ENCODE data around the gene FASN. TPM values are rescaled to one million over a fixed set of nuclear protein-coding genes. Genes with fewer than 3 reads are reported as not detected.

Gene FASN
- total and polyA plus RNA-seq, 7 experiments from 2014 or later: 0.96 to 168 (median 26.7) TPM

DNA sequence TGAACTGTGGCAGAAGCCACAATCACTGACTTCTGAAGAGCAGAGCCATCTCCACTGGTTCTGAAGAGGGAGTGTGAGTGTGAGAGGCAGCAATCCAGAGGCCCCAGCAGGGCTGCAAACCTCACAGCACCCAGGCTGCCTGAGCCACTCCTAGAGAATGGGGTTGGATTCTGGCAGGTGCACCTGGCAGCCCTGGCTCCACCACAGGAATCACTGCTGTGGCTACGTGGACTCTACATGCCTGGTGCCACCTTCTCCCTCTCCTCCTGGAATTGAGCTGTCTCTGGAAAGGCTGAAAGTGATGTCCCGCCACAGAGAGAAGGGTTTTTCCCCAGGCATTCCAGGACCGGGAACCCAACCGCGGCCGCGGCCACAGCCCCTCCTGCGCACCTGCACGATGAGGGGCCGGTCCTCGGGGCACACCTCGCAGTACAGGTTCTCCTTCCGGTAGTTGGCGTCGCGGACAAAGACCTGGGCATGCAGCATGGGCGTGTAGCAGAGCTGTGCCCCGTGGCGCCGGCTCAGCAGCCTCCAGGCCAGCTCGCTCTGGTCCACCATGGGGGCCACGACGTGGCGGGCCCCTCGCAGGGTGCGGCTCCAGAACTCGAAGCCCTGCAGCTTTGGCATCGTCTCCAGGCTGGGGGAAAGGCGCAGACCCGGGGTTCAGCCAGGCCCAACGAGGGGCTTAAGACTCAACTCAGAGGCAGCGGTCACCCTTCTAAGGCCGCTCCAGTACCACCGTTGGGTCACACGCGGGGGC, 33.4 kb downstream of the FASN start:
- peaks cover 8 to 27% of the 10 kb centered on the region in 2 donors for H3K4me1 ChIP-seq (ENCODE audit: control insufficient read depth in 2 of 2, insufficient read depth in 2 of 2, low read length in 2 of 2)
- intact Hi-C loops (cut with micrococcal nuclease): loop anchor here (1.0 kb wide), 6 partner anchors 13 to 62 kb away; partner anchors contain the start of genes DCXR (in 1 of the 2), FASN (in 1 of the 2), GPS1 (in 1 of the 2) and LRRC45 (in 1 of the 2)
- no peaks in the 10 kb centered on the region for H3K9me3 ChIP-seq (ENCODE audit: control insufficient read depth in 2 of 3, low read length in 3 of 3)
- DNase-seq (peak in 1 of 9 donors; percentile 7), ATAC-seq (no peak)
- POLR2A ChIA-PET: interaction anchor here (1.1 to 3.9 kb wide), 4 partner anchors 12 to 227 kb away, joined by 5 to 54 read pairs (median 6); partner anchors contain the start of genes CENPX, GPS1, LRRC45 and RFNG
- H3K4me3 ChIP-seq (ENCODE audit: low read length): peak overlapping the region; percentile 62
- H3K36me3 Mint-ChIP-seq: peaks cover 0 to 4% (median 0%) of the 10 kb centered on the region in 5 donors
- H3K4me1 Mint-ChIP-seq: peaks cover 0 to 18% (median 10%) of the 10 kb centered on the region in 7 donors
- peak overlapping the region; percentile 86 for H3K27ac ChIP-seq (ENCODE audit: low read depth, low read length)
- H3K27ac Mint-ChIP-seq: peak overlapping the region in 7 of 9 donors; percentile 38 to 82 (median 62)
- no peaks in the 10 kb centered on the region for H3K27me3 Mint-ChIP-seq
- CTCF ChIA-PET: interaction anchor here (1.0 kb wide), 1 partner anchor 27 kb away, joined by 3 read pairs; the partner anchor contains the start of gene DCXR
- H3K27me3 ChIP-seq (ENCODE audit: control insufficient read depth in 2 of 2, insufficient read depth in 2 of 2, low read length in 2 of 2): no peaks in the 10 kb centered on the region
- H3K36me3 ChIP-seq (ENCODE audit: control insufficient read depth in 2 of 3, insufficient read depth in 3 of 3, low read length in 3 of 3): peaks cover 0 to 42% (median 6%) of the 10 kb centered on the region in 3 experiments
- peak overlapping the region; percentile 47 to 81 (median 70) for H3K4me3 Mint-ChIP-seq
- H3K9me3 Mint-ChIP-seq: no peaks in the 10 kb centered on the region

DNA sequence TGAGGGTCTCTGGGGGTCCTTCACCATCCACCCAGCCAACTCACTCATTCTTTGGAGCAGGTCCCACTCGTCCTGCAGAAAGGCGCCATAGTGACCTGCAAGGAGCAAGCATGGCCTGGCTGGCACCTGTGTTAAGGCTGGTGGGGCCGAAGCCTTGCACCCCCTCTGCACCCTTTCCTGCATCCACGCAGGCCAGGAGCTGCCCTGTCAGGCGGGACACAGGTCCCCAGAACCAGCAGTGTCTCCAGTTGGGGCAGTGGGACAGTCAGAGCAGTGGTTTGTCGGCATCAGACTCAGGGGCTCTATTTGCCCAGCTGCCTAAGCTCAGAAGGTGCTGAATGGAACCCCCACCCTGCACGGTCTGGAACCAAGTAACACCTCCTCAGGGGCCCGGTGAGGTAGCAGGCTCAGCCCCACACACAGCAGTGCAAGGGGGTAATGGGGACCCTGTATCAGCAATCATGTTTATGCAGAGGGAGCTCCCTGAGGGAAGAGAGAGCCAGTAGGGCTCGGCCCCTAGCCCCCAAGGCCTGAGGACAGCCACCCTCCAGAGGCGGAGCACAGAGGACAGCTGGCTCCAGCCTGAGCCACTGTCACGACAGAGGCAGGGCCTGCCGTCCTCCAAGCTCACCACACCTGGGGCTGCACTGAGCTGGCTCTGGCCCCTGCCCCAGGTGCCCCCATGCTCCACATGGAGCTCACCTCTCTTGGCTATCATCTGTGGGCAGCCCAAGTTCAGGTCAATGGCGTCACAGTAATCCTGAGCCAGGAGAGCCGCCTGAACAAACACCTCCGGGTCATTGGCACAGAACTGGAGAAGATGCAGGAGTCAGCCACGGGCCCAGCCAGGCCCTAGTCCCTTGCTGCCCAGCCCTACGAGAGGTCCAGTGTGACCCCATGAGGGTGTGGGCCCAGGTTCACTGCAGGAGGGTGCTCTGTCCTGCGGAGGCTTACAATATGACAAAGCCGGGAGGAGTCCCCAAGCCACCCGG, 34.3 kb downstream of the FASN start:
- intact Hi-C loops (cut with micrococcal nuclease): no loop called here
- Mint-ChIP-seq H3K4me1 (peaks cover 0 to 18% (median 10%) of the 10 kb centered on the region in 7 donors), H3K9me3 (no peaks in the 10 kb centered on the region), H3K27ac (peak overlapping the region in 7 of 9 donors; percentile 21 to 76 (median 57)), H3K27me3 (no peaks in the 10 kb centered on the region), H3K36me3 (peaks cover 0 to 4% (median 0%) of the 10 kb centered on the region in 5 donors), H3K4me3 (peak overlapping the region; percentile 47 to 81 (median 70))
- ChIA-PET CTCF (no interaction called here), POLR2A (interaction anchor here (1.7 to 3.9 kb wide), 2 partner anchors 11 to 63 kb away, joined by 6 to 54 read pairs; partner anchors contain the start of genes GPS1 and RFNG)
- Histone ChIP-seq H3K27ac (ENCODE audit: low read depth, low read length) (peak overlapping the region; percentile 19), H3K27me3 (ENCODE audit: control insufficient read depth in 2 of 2, insufficient read depth in 2 of 2, low read length in 2 of 2) (no peaks in the 10 kb centered on the region), H3K4me3 (ENCODE audit: low read length) (no peak overlapping the region), H3K9me3 (ENCODE audit: control insufficient read depth in 2 of 3, low read length in 3 of 3) (no peaks in the 10 kb centered on the region), H3K4me1 (ENCODE audit: control insufficient read depth in 2 of 2, insufficient read depth in 2 of 2, low read length in 2 of 2) (peaks cover 8 to 27% of the 10 kb centered on the region in 2 donors), H3K36me3 (ENCODE audit: control insufficient read depth in 2 of 3, insufficient read depth in 3 of 3, low read length in 3 of 3) (peaks cover 0 to 51% (median 7%) of the 10 kb centered on the region in 3 experiments)
- ATAC-seq (no peak), DNase-seq (peak in 1 of 9 donors; percentile 7)

DNA sequence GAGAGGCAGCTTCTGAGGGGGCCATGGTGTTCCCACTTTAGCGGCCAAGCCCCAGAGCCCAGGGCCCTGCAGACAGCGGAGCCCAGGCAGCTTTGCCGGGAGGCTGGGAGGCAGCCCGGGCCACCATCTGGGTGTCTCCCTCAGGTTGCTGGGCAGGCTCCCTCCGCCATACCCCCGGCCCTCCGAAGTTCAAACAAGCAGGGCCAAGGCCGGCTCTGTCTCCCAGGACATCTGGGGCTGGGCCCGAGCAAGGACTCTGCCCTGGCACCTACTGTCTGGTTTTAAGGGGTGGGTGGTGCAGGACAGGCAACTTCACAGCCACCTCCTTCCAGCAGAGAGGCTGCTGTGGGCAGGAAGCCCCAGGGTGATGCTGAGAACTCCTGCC, 35.1 kb downstream of the FASN start:
- ChIA-PET CTCF (no interaction called here), POLR2A (interaction anchor here (1.7 kb wide), 1 partner anchor 64 kb away, joined by 6 read pairs; no protein-coding TSS in a partner anchor)
- no peaks in the 10 kb centered on the region for H3K9me3 Mint-ChIP-seq
- peaks cover 0 to 18% (median 10%) of the 10 kb centered on the region in 7 donors for H3K4me1 Mint-ChIP-seq
- no peaks in the 10 kb centered on the region for H3K27me3 Mint-ChIP-seq
- H3K4me3 ChIP-seq (ENCODE audit: low read length): no peak overlapping the region
- H3K4me1 ChIP-seq (ENCODE audit: control insufficient read depth in 2 of 2, insufficient read depth in 2 of 2, low read length in 2 of 2): peaks cover 8 to 27% of the 10 kb centered on the region in 2 donors
- peaks cover 0 to 5% (median 0%) of the 10 kb centered on the region in 5 donors for H3K36me3 Mint-ChIP-seq
- H3K4me3 Mint-ChIP-seq: peak overlapping the region in 1 of 10 donors; percentile 44
- intact Hi-C loops (cut with micrococcal nuclease): no loop called here
- H3K27me3 ChIP-seq (ENCODE audit: control insufficient read depth in 2 of 2, insufficient read depth in 2 of 2, low read length in 2 of 2): no peaks in the 10 kb centered on the region
- no peak for DNase-seq
- no peaks in the 10 kb centered on the region for H3K9me3 ChIP-seq (ENCODE audit: control insufficient read depth in 2 of 3, low read length in 3 of 3)
- no peak for ATAC-seq
- H3K27ac Mint-ChIP-seq: no peak overlapping the region
- H3K27ac ChIP-seq (ENCODE audit: low read depth, low read length): no peak overlapping the region
- peaks cover 0 to 58% (median 7%) of the 10 kb centered on the region in 3 experiments for H3K36me3 ChIP-seq (ENCODE audit: control insufficient read depth in 2 of 3, insufficient read depth in 3 of 3, low read length in 3 of 3)

GRCh38 chr17:82062076-82062983, 35.7 kb downstream of the FASN start:
- DNase-seq (no peak), ATAC-seq (no peak)
- ChIA-PET CTCF (no interaction called here), POLR2A (interaction anchor here (0.8 kb wide), 1 partner anchor 9 kb away, joined by 4 read pairs; no protein-coding TSS in a partner anchor)
- intact Hi-C loops (cut with micrococcal nuclease): no loop called here
- peak overlapping the region in 2 of 9 donors; percentile 33 to 51 for H3K27ac Mint-ChIP-seq
- H3K27me3 Mint-ChIP-seq: no peaks in the 10 kb centered on the region
- H3K4me3 Mint-ChIP-seq: peak overlapping the region in 1 of 10 donors; percentile 44
- Histone ChIP-seq H3K36me3 (ENCODE audit: control insufficient read depth in 2 of 3, insufficient read depth in 3 of 3, low read length in 3 of 3) (peaks cover 0 to 65% (median 10%) of the 10 kb centered on the region in 3 experiments), H3K4me1 (ENCODE audit: control insufficient read depth in 2 of 2, insufficient read depth in 2 of 2, low read length in 2 of 2) (peaks cover 8 to 27% of the 10 kb centered on the region in 2 donors), H3K4me3 (ENCODE audit: low read length) (no peak overlapping the region), H3K27ac (ENCODE audit: low read depth, low read length) (no peak overlapping the region), H3K9me3 (ENCODE audit: control insufficient read depth in 2 of 3, low read length in 3 of 3) (no peaks in the 10 kb centered on the region), H3K27me3 (ENCODE audit: control insufficient read depth in 2 of 2, insufficient read depth in 2 of 2, low read length in 2 of 2) (no peaks in the 10 kb centered on the region)
- peaks cover 0 to 18% (median 10%) of the 10 kb centered on the region in 7 donors for H3K4me1 Mint-ChIP-seq
- no peaks in the 10 kb centered on the region for H3K9me3 Mint-ChIP-seq
- H3K36me3 Mint-ChIP-seq: peaks cover 0 to 9% (median 0%) of the 10 kb centered on the region in 5 donors

- peaks cover 0 to 9% (median 0%) of the 10 kb centered on the region in 5 donors for H3K36me3 Mint-ChIP-seq
- peaks cover 0 to 12% (median 8%) of the 10 kb centered on the region in 7 donors for H3K4me1 Mint-ChIP-seq
- CTCF ChIA-PET: no interaction called here
- no peaks in the 10 kb centered on the region for H3K27me3 Mint-ChIP-seq
- H3K36me3 ChIP-seq (ENCODE audit: control insufficient read depth in 2 of 3, insufficient read depth in 3 of 3, low read length in 3 of 3): peaks cover 0 to 75% (median 14%) of the 10 kb centered on the region in 3 experiments
- ATAC-seq (no peak), DNase-seq (peak in 1 of 9 donors; percentile 7)
- POLR2A ChIA-PET: interaction anchor here (0.8 kb wide), 1 partner anchor 8 kb away, joined by 4 read pairs; no protein-coding TSS in a partner anchor
- no peaks in the 10 kb centered on the region for H3K27me3 ChIP-seq (ENCODE audit: control insufficient read depth in 2 of 2, insufficient read depth in 2 of 2, low read length in 2 of 2)
- no peaks in the 10 kb centered on the region for H3K9me3 Mint-ChIP-seq
- intact Hi-C loops (cut with micrococcal nuclease): no loop called here
- H3K4me3 Mint-ChIP-seq: no peak overlapping the region
- no peaks in the 10 kb centered on the region for H3K9me3 ChIP-seq (ENCODE audit: control insufficient read depth in 2 of 3, low read length in 3 of 3)
- H3K4me3 ChIP-seq (ENCODE audit: low read length): no peak overlapping the region
- H3K4me1 ChIP-seq (ENCODE audit: control insufficient read depth in 2 of 2, insufficient read depth in 2 of 2, low read length in 2 of 2): peaks cover 4 to 24% of the 10 kb centered on the region in 2 donors
- no peak overlapping the region for H3K27ac ChIP-seq (ENCODE audit: low read depth, low read length)
- H3K27ac Mint-ChIP-seq: peak overlapping the region in 2 of 9 donors; percentile 17 to 61
Measured at GRCh38 chr17:82061047-82061925, 36.8 kb downstream of the FASN start.

Measured in naive thymus-derived CD4-positive, alpha-beta T cell (primary cell).